Spinal cord (tissue), 10 donors: ENCODE results near the gene PURA. TPM values are rescaled to one million over a fixed set of nuclear protein-coding genes. Genes with fewer than 3 reads are reported as not detected.

Source experiments
- DNase-seq, 6 donors: peaks; one replicate each; pipeline versions ENCODE4 v3.0.0 to v3.0.0-alpha.2; 2013 to 2015; ENCODE audit warnings: low spot score in 6 of 6, low read depth in 4 of 6
- H3K27ac ChIP-seq: one replicate; pipeline ENCODE4 v1.5.1; 2013; ENCODE audit warnings: low read depth, low read length, control low read depth
- H3K27me3 ChIP-seq: one replicate; pipeline ENCODE4 v1.6.1; 2013; ENCODE audit warnings: low read length; ENCODE audit not compliant: control insufficient read depth, insufficient read depth
- H3K36me3 ChIP-seq: one replicate; pipeline ENCODE4 v1.6.1; 2013; ENCODE audit warnings: low read length; ENCODE audit not compliant: control insufficient read depth, insufficient read depth
- H3K4me1 ChIP-seq: one replicate; pipeline ENCODE4 v1.6.1; 2013; ENCODE audit warnings: low read length; ENCODE audit not compliant: control insufficient read depth, insufficient read depth
- H3K4me3 ChIP-seq: one replicate; pipeline ENCODE4 v1.5.1; 2013; ENCODE audit warnings: low read depth, low read length, control low read depth
- H3K9me3 ChIP-seq: one replicate; pipeline ENCODE4 v1.6.1; 2013; ENCODE audit warnings: low read length; ENCODE audit not compliant: control insufficient read depth, insufficient read depth
- WGBS: methylation state at CpG from one replicate; pipeline ENCODE4 v1.1.5; 2013; ENCODE audit warnings: missing lambda C conversion rate; ENCODE audit not compliant: insufficient coverage; 5-methylcytosine and 5-hydroxymethylcytosine counted together
- polyA plus RNA-seq, 2 donors: library from polyadenylated mRNA; unstranded; fragments of 120-200 nt; gene quantifications; one replicate each; pipeline ENCODE4 v1.2.1, GENCODE V29; 2013; ENCODE audit not compliant: insufficient read length in 2 of 2
- total RNA-seq, 2 donors: library from RNA; depleted of rRNA in 1 of 2; stranded (reverse); fragments of 120-200 nt in 1 of 2; fragments of >200 nt in 1 of 2; gene quantifications; one replicate each; pipeline versions ENCODE4 v1.2.3 to v1.2.4, GENCODE V29; 2013 to 2014
- donor health status: healthy.

Gene PURA
- total and polyA plus RNA-seq, 4 donors, result 9.6 to 35.9 (median 16.5) TPM

GRCh38 chr5:140165101-140165922, 51.4 kb downstream of the PURA start:
- Histone ChIP-seq H3K36me3 (no peaks in the 10 kb centered on the region), H3K4me1 (peaks cover 2% of the 10 kb centered on the region), H3K9me3 (no peaks in the 10 kb centered on the region), H3K27me3 (no peaks in the 10 kb centered on the region), H3K4me3 (no peak overlapping the region), H3K27ac (no peak overlapping the region)
- no peak for DNase-seq
- WGBS, result 78% methylated on average over 5 of the region's 5 CpGs

- no peak for DNase-seq
- WGBS, result 63% methylated on average over 3 of the region's 4 CpGs
- H3K27me3 ChIP-seq, result no peaks in the 10 kb centered on the region
- no peaks in the 10 kb centered on the region for H3K36me3 ChIP-seq
- H3K9me3 ChIP-seq, result no peaks in the 10 kb centered on the region
- H3K27ac ChIP-seq, result no peak overlapping the region
- H3K4me3 ChIP-seq, result no peak overlapping the region
- H3K4me1 ChIP-seq, result peaks cover 2% of the 10 kb centered on the region
These were observed 52.0 kb downstream of the PURA start for GRCh38 chr5:140165923-140166270.

- no peak overlapping the region for H3K27ac ChIP-seq
- no peaks in the 10 kb centered on the region for H3K27me3 ChIP-seq
- H3K4me3 ChIP-seq, result no peak overlapping the region
- H3K9me3 ChIP-seq, result no peaks in the 10 kb centered on the region
- no peaks in the 10 kb centered on the region for H3K36me3 ChIP-seq
- peaks cover 2% of the 10 kb centered on the region for H3K4me1 ChIP-seq
- DNase-seq, result no peak
These were observed 53.0 kb downstream of the PURA start for GRCh38 chr5:140166911-140167310.

GRCh38 chr5:140168371-140168770, 54.5 kb downstream of the PURA start:
- H3K4me1 ChIP-seq, result peaks cover 2% of the 10 kb centered on the region
- H3K36me3 ChIP-seq, result no peaks in the 10 kb centered on the region
- H3K27me3 ChIP-seq, result no peaks in the 10 kb centered on the region
- no peaks in the 10 kb centered on the region for H3K9me3 ChIP-seq
- no peak for DNase-seq
- 100% methylated on average over 1 of the region's 2 CpGs for WGBS
- no peak overlapping the region for H3K27ac ChIP-seq
- H3K4me3 ChIP-seq, result no peak overlapping the region

GRCh38 chr5:140169410-140169809, 55.5 kb downstream of the PURA start:
- Histone ChIP-seq H3K27ac (no peak overlapping the region), H3K27me3 (no peaks in the 10 kb centered on the region), H3K4me3 (no peak overlapping the region), H3K9me3 (no peaks in the 10 kb centered on the region), H3K4me1 (peaks cover 3% of the 10 kb centered on the region), H3K36me3 (no peaks in the 10 kb centered on the region)
- WGBS, result 100% methylated on average over 1 of the region's 1 CpG
- no peak for DNase-seq

- H3K9me3 ChIP-seq, result no peaks in the 10 kb centered on the region
- peaks cover 16% of the 10 kb centered on the region for H3K4me1 ChIP-seq
- H3K36me3 ChIP-seq, result no peaks in the 10 kb centered on the region
- H3K27me3 ChIP-seq, result no peaks in the 10 kb centered on the region
- WGBS, result 100% methylated on average over 1 of the region's 2 CpGs
- DNase-seq, result no peak
- no peak overlapping the region for H3K4me3 ChIP-seq
- no peak overlapping the region for H3K27ac ChIP-seq
These were observed 58.6 kb downstream of the PURA start for GRCh38 chr5:140172483-140172882.

- H3K27ac ChIP-seq, result peak overlapping the region; percentile 84
- H3K4me3 ChIP-seq, result no peak overlapping the region
- H3K4me1 ChIP-seq, result peaks cover 16% of the 10 kb centered on the region
- no peaks in the 10 kb centered on the region for H3K27me3 ChIP-seq
- H3K36me3 ChIP-seq, result no peaks in the 10 kb centered on the region
- no peak for DNase-seq
- no CpG with 5 or more reads among the region's 2 CpGs for WGBS
- no peaks in the 10 kb centered on the region for H3K9me3 ChIP-seq
These were observed 60.1 kb downstream of the PURA start for GRCh38 chr5:140174014-140174413.

- peak; percentile 84 to 98 (median 90) for DNase-seq
- Histone ChIP-seq H3K27ac (peak within 1 kb of the TSS; percentile 84), H3K27me3 (no peaks in the 10 kb centered on the region), H3K9me3 (no peaks in the 10 kb centered on the region), H3K4me1 (peaks cover 16% of the 10 kb centered on the region), H3K36me3 (no peaks in the 10 kb centered on the region), H3K4me3 (peak within 1 kb of the TSS; percentile 87)
- WGBS, result under 1% methylated on average over 59 of the region's 61 CpGs
These were observed 60.8 kb downstream of the PURA start, which contains the start of gene CYSTM1 for GRCh38 chr5:140174465-140175366. TSS of gene CYSTM1 (plus strand) at chr5:140175188. CDS start at chr5:140194466, 19,278 bp downstream.
